Measurements from ENCODE around the gene HCFC1. TPM values are rescaled to one million over a fixed set of nuclear protein-coding genes. Genes with fewer than 3 reads are reported as not detected.

HCFC1 gene
- total and polyA plus RNA-seq, 2 of the 8 experiments (the other 6 are each of a cell fraction or from before 2014, with no cell fraction given), result 24.9 to 117 TPM

- TF ChIP-seq CHD1 (IDR thresholded peaks at IDR 0.05; ENCODE audit: low read depth, low read length) (no peak), RXRA (IDR thresholded peaks at IDR 0.05; ENCODE audit: insufficient read depth, low read depth, low read length) (no peak), MAFK (IDR thresholded peaks at IDR 0.05; ENCODE audit: low read depth, low read length) (no peak), RAD21 (IDR thresholded peaks at IDR 0.05 in 1 of 2, conservative IDR thresholded peaks at IDR 0.05 in 1 of 2; ENCODE audit: low read depth in 2 of 2, low read length in 2 of 2) (no peak), EZH2 (IDR thresholded peaks at IDR 0.05; ENCODE audit: low read depth, low read length, severe bottlenecking) (no peak), KDM5A (IDR thresholded peaks at IDR 0.05; ENCODE audit: low read length) (no peak)
Observed at GRCh38 chrX:153974726-153975286, 3.2 kb upstream of the HCFC1 start (continued).
